ENCODE data around the gene KCTD12. TPM values are rescaled to one million over a fixed set of nuclear protein-coding genes. Genes with fewer than 3 reads are reported as not detected.

The KCTD12 gene
- total RNA-seq, 1 experiment from 2014 or later: 1.9 TPM

DNA sequence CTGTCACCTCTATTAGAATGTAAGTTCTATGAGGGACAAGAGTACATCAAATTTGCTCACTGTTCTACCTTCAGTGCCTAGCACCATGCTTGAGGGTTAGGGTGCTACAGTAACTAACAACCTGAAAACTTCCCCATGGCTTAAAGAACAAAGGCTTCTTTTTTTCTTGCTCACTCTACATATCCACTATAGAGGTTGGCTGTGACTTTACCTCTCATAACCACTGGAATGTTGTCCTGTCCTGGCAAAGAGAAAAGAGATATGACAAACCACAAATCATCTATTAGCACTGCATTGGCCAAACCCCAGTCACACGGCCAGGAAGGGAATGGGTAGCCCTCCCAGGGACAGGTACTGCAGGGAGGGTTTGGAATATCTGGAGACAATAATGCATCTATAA is 38.9 kb upstream of the KCTD12 start:
- POLR2A ChIA-PET: no interaction called here
- no TSS peak for BruUV-seq (replicated peaks)
- TF ChIP-seq YY1 (IDR thresholded peaks at IDR 0.05; ENCODE audit: extremely low read depth, insufficient replicate concordance, low read depth, low read length): no peak
- TF ChIP-seq FOSL1 (IDR thresholded peaks at IDR 0.05; ENCODE audit: low read depth): no peak
- TF ChIP-seq CBX3 (IDR thresholded peaks at IDR 0.05; ENCODE audit: low read depth): no peak
- TF ChIP-seq, protein P1, sequence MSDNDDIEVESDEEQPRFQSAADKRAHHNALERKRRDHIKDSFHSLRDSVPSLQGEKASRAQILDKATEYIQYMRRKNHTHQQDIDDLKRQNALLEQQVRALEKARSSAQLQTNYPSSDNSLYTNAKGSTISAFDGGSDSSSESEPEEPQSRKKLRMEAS (IDR thresholded peaks at IDR 0.05): no peak
- TF ChIP-seq, protein P2, sequence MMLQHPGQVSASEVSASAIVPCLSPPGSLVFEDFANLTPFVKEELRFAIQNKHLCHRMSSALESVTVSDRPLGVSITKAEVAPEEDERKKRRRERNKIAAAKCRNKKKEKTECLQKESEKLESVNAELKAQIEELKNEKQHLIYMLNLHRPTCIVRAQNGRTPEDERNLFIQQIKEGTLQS (IDR thresholded peaks at IDR 0.05): no peak
- TF ChIP-seq EZH2phosphoT487 (IDR thresholded peaks at IDR 0.05; ENCODE audit: borderline replicate concordance): no peak
- TF ChIP-seq REST (IDR thresholded peaks at IDR 0.05; ENCODE audit: low read depth): no peak
- TF ChIP-seq, protein P3, sequence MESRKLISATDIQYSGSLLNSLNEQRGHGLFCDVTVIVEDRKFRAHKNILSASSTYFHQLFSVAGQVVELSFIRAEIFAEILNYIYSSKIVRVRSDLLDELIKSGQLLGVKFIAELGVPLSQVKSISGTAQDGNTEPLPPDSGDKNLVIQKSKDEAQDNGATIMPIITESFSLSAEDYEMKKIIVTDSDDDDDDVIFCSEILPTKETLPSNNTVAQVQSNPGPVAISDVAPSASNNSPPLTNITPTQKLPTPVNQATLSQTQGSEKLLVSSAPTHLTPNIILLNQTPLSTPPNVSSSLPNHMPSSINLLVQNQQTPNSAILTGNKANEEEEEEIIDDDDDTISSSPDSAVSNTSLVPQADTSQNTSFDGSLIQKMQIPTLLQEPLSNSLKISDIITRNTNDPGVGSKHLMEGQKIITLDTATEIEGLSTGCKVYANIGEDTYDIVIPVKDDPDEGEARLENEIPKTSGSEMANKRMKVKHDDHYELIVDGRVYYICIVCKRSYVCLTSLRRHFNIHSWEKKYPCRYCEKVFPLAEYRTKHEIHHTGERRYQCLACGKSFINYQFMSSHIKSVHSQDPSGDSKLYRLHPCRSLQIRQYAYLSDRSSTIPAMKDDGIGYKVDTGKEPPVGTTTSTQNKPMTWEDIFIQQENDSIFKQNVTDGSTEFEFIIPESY (IDR thresholded peaks at IDR 0.05; ENCODE audit: extremely low read depth, insufficient replicate concordance, low read length): no peak
- no peak for TF ChIP-seq EGR1 (IDR thresholded peaks at IDR 0.05; ENCODE audit: low read depth)
- TF ChIP-seq POLR2AphosphoS5 (IDR thresholded peaks at IDR 0.05; ENCODE audit: low read depth, low read length): no peak
- no peaks in the 10 kb centered on the region for H3K4me1 ChIP-seq (ENCODE audit: control insufficient read depth in 1 of 2, insufficient read depth in 2 of 2, low read length in 2 of 2)
- no peaks in the 10 kb centered on the region for H3K27me3 ChIP-seq (ENCODE audit: insufficient read depth, low read length)
- no peak overlapping the region for H3K9ac ChIP-seq (ENCODE audit: low read length)
- no peak overlapping the region for H3K4me2 ChIP-seq (ENCODE audit: low read length)
- DNase-seq (ENCODE audit: low read depth, low spot score) (no peak), ATAC-seq (0 out of 2 replicates have a peak, but pooled peaks have one; percentile 30)
- RAD21 ChIA-PET (ENCODE audit: low non-redundant PET in 1 of 2, low total read pairs in 2 of 2, uncharacterized antibody in 2 of 2, unreplicated experiment in 2 of 2): no interaction called here
- no peaks in the 10 kb centered on the region for H4K20me1 ChIP-seq (ENCODE audit: insufficient read depth)
- no peaks in the 10 kb centered on the region for H3K9me3 ChIP-seq (ENCODE audit: control insufficient read depth in 1 of 2, insufficient read depth in 1 of 2, low read depth in 1 of 2, low read length in 2 of 2)
- no peak overlapping the region for H3K27ac ChIP-seq (ENCODE audit: low read depth, low read length)
- no peak overlapping the region for H2AFZ ChIP-seq (ENCODE audit: low read depth, low read length, poor library complexity, severe bottlenecking)
- H3K36me3 ChIP-seq (ENCODE audit: control insufficient read depth in 1 of 2, insufficient read depth in 2 of 2, low read length in 2 of 2): no peaks in the 10 kb centered on the region
- CTCF ChIA-PET: no interaction called here
- no peaks in the 10 kb centered on the region for H3K79me2 ChIP-seq (ENCODE audit: insufficient read depth, low read length)
- intact Hi-C loops (cut with micrococcal nuclease): no loop called here
- no peak overlapping the region for H3K4me3 ChIP-seq (replicated peaks in 1 of 2; ENCODE audit: low read depth in 1 of 2, low read length in 2 of 2)
- no peaks in the 10 kb centered on the region for H3K9me2 ChIP-seq (ENCODE audit: insufficient read depth)
